IMR-90 (cell line): ENCODE measurements around the gene SIK3. TPM values are rescaled to one million over a fixed set of nuclear protein-coding genes. Genes with fewer than 3 reads are reported as not detected.

Experiments
- ATAC-seq: fragments of 200-7000 bp; cut with Tn5 transposase; 2 replicates; pipeline ENCODE4 v1.9.1; 2020; ENCODE audit warnings: low read depth, mild to moderate bottlenecking, moderate library complexity
- BruUV-seq: library from RNA; stranded (reverse); fragments of 400-500 nt; replicated peaks from 2 replicates; lab custom pipeline; 2021; lab: Mats Ljungman, UMichigan
- CTCF ChIA-PET: fragments of 300-600 bp; formaldehyde crosslinking; extraction: SDS; loops from one replicate; lab custom pipeline; 2021; ENCODE audit warnings: antibody characterized with exemption; lab: Yijun Ruan, JAX
- POLR2A ChIA-PET: fragments of 300-600 bp; sonication (Branson Sonifier 250); formaldehyde crosslinking; loops from one replicate; lab custom pipeline; 2022; ENCODE audit warnings: antibody characterized with exemption; ENCODE audit not compliant: unreplicated experiment; lab: Charles Lee
- DNase-seq: peaks from one replicate; pipeline ENCODE4 v3.0.0; 2013
- H2AFZ ChIP-seq: replicated peaks from 2 replicates; pipeline ENCODE3; 2013; ENCODE audit warnings: low read length, mild to moderate bottlenecking; ENCODE audit not compliant: poor library complexity
- H2AK5ac ChIP-seq: 2 replicates; pipeline ENCODE4 v1.6.1; 2013; ENCODE audit warnings: low read depth, low read length, inconsistent platforms
- H2AK9ac ChIP-seq: replicated peaks from 2 replicates; pipeline ENCODE3; 2013; ENCODE audit warnings: mild to moderate bottlenecking, low read depth, low read length, moderate library complexity; ENCODE audit not compliant: poor library complexity
- H2BK120ac ChIP-seq: 2 replicates; pipeline ENCODE4 v1.6.1; 2013; ENCODE audit warnings: low read depth, low read length, inconsistent platforms
- H2BK15ac ChIP-seq: 3 replicates; pipeline ENCODE4 v1.6.1; 2013; ENCODE audit warnings: low read depth, low read length, inconsistent platforms
- H2BK20ac ChIP-seq: 2 replicates; pipeline ENCODE4 v1.6.1; 2013; ENCODE audit warnings: low read depth, mild to moderate bottlenecking, inconsistent platforms, low read length, moderate library complexity
- H2BK5ac ChIP-seq: 2 replicates; pipeline ENCODE4 v1.6.1; 2013; ENCODE audit warnings: mild to moderate bottlenecking, low read depth, low read length, inconsistent platforms; ENCODE audit not compliant: poor library complexity, severe bottlenecking
- H3K14ac ChIP-seq: replicated peaks from 2 replicates; pipeline ENCODE4 v1.6.1; 2013; ENCODE audit warnings: low read depth, low read length, inconsistent platforms
- H3K18ac ChIP-seq: 2 replicates; pipeline ENCODE4 v1.6.1; 2013; ENCODE audit warnings: low read depth, low read length, control low read depth
- H3K23ac ChIP-seq: 2 replicates; pipeline ENCODE4 v1.6.1; 2013; ENCODE audit warnings: low read depth, low read length, inconsistent platforms
- H3K27ac ChIP-seq: 2 replicates; pipeline ENCODE4 v1.5.1; 2013; ENCODE audit warnings: mild to moderate bottlenecking, control low read depth, low read length; ENCODE audit not compliant: insufficient read depth
- H3K27me3 ChIP-seq: 2 replicates; pipeline ENCODE4 v1.6.1; 2013; ENCODE audit warnings: low read length; ENCODE audit not compliant: control insufficient read depth, insufficient read depth
- H3K36me3 ChIP-seq: 2 replicates; pipeline ENCODE4 v1.6.1; 2013; ENCODE audit warnings: low read length, mixed read lengths; ENCODE audit not compliant: control insufficient read depth, insufficient read depth
- H3K4ac ChIP-seq: 2 replicates; pipeline ENCODE4 v1.6.1; 2013; ENCODE audit warnings: low read depth, low read length, inconsistent platforms
- H3K4me1 ChIP-seq: 2 replicates; pipeline ENCODE4 v1.6.1; 2013; ENCODE audit warnings: low read length, mixed read lengths; ENCODE audit not compliant: control insufficient read depth, insufficient read depth
- H3K4me2 ChIP-seq: 2 replicates; pipeline ENCODE4 v1.6.1; 2013; ENCODE audit warnings: low read depth, mild to moderate bottlenecking, control low read depth, low read length, moderate library complexity
- H3K4me3 ChIP-seq: 2 replicates; pipeline ENCODE4 v1.5.1; 2013; ENCODE audit warnings: low read depth, mild to moderate bottlenecking, control low read depth, low read length, moderate library complexity; ENCODE audit not compliant: insufficient read depth
- H3K56ac ChIP-seq: 2 replicates; pipeline ENCODE4 v1.6.1; 2013; ENCODE audit warnings: low read length, inconsistent platforms; ENCODE audit not compliant: insufficient read depth; ENCODE audit errors: extremely low read depth
- H3K79me1 ChIP-seq, 2 experiments: 2 replicates each; pipeline ENCODE4 v1.6.1; 2013; ENCODE audit warnings: low read length in 2 of 2, inconsistent platforms in 1 of 2, low read depth in 1 of 2
- H3K9ac ChIP-seq: 2 replicates; pipeline ENCODE4 v1.6.1; 2013; ENCODE audit warnings: low read depth, low read length, control low read depth
- H3K9me1 ChIP-seq: 2 replicates; pipeline ENCODE4 v1.6.1; 2013; ENCODE audit warnings: low read length, inconsistent platforms; ENCODE audit not compliant: insufficient read depth
- H3K9me3 ChIP-seq: 2 replicates; pipeline ENCODE4 v1.6.1; 2013; ENCODE audit warnings: low read length; ENCODE audit not compliant: control insufficient read depth, insufficient read depth
- H4K20me1 ChIP-seq: 2 replicates; pipeline ENCODE4 v1.6.1; 2013; ENCODE audit warnings: low read length, inconsistent platforms; ENCODE audit not compliant: insufficient read depth
- H4K5ac ChIP-seq: 2 replicates; pipeline ENCODE4 v1.6.1; 2013; ENCODE audit warnings: mild to moderate bottlenecking, low read depth, low read length, control low read depth
- H4K8ac ChIP-seq, 2 experiments: 2 replicates each; pipeline ENCODE4 v1.6.1; 2013; ENCODE audit warnings: low read depth in 2 of 2, low read length in 2 of 2, control low read depth in 1 of 2, inconsistent platforms in 1 of 2
- H4K91ac ChIP-seq: 2 replicates; pipeline ENCODE4 v1.6.1; 2013; ENCODE audit warnings: low read depth, low read length, inconsistent platforms; ENCODE audit not compliant: insufficient read depth
- BHLHE40 ChIP-seq: fragments of 150-350 bp; IDR thresholded peaks from 2 replicates; pipeline ENCODE4 v1.6.1; 2016; ENCODE audit warnings: mild to moderate bottlenecking, low read depth, low read length
- CEBPB ChIP-seq: IDR thresholded peaks from 2 replicates; pipeline ENCODE4 v1.6.1; 2012; ENCODE audit warnings: low read depth, low read length, improper control_type of control experiment
- CHD1 ChIP-seq: IDR thresholded peaks from 2 replicates; pipeline ENCODE4 v1.6.1; 2012; ENCODE audit warnings: low read depth, low read length, improper control_type of control experiment
- FOS ChIP-seq: fragments of 150-350 bp; IDR thresholded peaks from 2 replicates; pipeline ENCODE4 v1.6.1; 2016; ENCODE audit warnings: low read depth, low read length
- MAFK ChIP-seq: IDR thresholded peaks from 2 replicates; pipeline ENCODE4 v1.6.1; 2012; ENCODE audit warnings: low read depth, low read length, improper control_type of control experiment
- MXI1 ChIP-seq: IDR thresholded peaks from 2 replicates; pipeline ENCODE4 v1.6.1; 2012; ENCODE audit warnings: low read depth, mild to moderate bottlenecking, low read length, moderate library complexity, borderline replicate concordance
- NFE2L2 ChIP-seq: fragments of 150-350 bp; IDR thresholded peaks from 2 replicates; pipeline ENCODE4 v1.6.1; 2016; ENCODE audit warnings: low read depth, mild to moderate bottlenecking, low read length
- POLR2A ChIP-seq: IDR thresholded peaks from 2 replicates; pipeline ENCODE4 v1.6.1; 2012; ENCODE audit warnings: mild to moderate bottlenecking, low read depth, low read length
- RAD21 ChIP-seq: IDR thresholded peaks from 2 replicates; pipeline ENCODE4 v1.6.1; 2012; ENCODE audit warnings: low read length, improper control_type of control experiment
- RCOR1 ChIP-seq: IDR thresholded peaks from 2 replicates; pipeline ENCODE4 v1.6.1; 2012; ENCODE audit warnings: mild to moderate bottlenecking, low read length, improper control_type of control experiment; ENCODE audit not compliant: insufficient replicate concordance
- RFX5 ChIP-seq: IDR thresholded peaks from 2 replicates; pipeline ENCODE4 v1.8.0; 2012; ENCODE audit warnings: low read depth, mild to moderate bottlenecking, low read length, moderate library complexity
- SMC3 ChIP-seq: fragments of 150-350 bp; IDR thresholded peaks from 2 replicates; pipeline ENCODE4 v1.6.1; 2016; ENCODE audit warnings: low read depth, mild to moderate bottlenecking, antibody characterized with exemption, low read length, moderate library complexity
- WGBS, 2 experiments: methylation state at CpG; one replicate each; pipeline versions ENCODE4 v1.1.5 to v1.1.7; 2013; ENCODE audit warnings: missing lambda C conversion rate in 2 of 2; ENCODE audit not compliant: insufficient read length in 1 of 2; ENCODE audit errors: extremely low coverage in 2 of 2; 5-methylcytosine and 5-hydroxymethylcytosine counted together
- dilution Hi-C: fragments of 300-500 bp; cut with HindIII; formaldehyde crosslinking; loops from one replicate; pipeline ENCODE4 v1.14.3; 2018; ENCODE audit warnings: low sequenced_read_pairs; ENCODE audit not compliant: unreplicated experiment
- in situ Hi-C: fragments of 300-500 bp; cut with MboI; formaldehyde crosslinking; loops from 3 replicates; pipeline ENCODE4 v1.14.3; 2019; ENCODE audit warnings: low sequenced_read_pairs, inconsistent platforms, mixed read lengths
- intact Hi-C: fragments of 100-400 bp; cut with micrococcal nuclease; formaldehyde crosslinking; loops from 2 replicates; pipeline ENCODE4 v1.10.0; 2022
- polyA plus RNA-seq, 3 experiments: library from polyadenylated mRNA; depleted of rRNA; stranded (reverse); fragments of >200 nt; gene quantifications; 2 replicates each; pipeline ENCODE4 v1.2.3, GENCODE V29; 2012; ENCODE audit warnings: low replicate concordance in 1 of 3
- total RNA-seq: library from RNA; depleted of rRNA; stranded (reverse); fragments of >200 nt; gene quantifications from 2 replicates; pipeline ENCODE4 v1.2.3, GENCODE V29; 2012
- TF ChIP-seq, protein P1 (sequence below): conservative IDR thresholded peaks from 2 replicates; pipeline ENCODE4 v1.5.1; 2012; ENCODE audit warnings: mild to moderate bottlenecking, low read depth, low read length, improper control_type of control experiment
- TF ChIP-seq, protein P2 (sequence below): fragments of 150-350 bp; IDR thresholded peaks from 2 replicates; pipeline ENCODE4 v1.6.1; 2017; ENCODE audit warnings: mild to moderate bottlenecking, antibody characterized with exemption, low read length, low read depth
- TF ChIP-seq, protein P3 (sequence below): fragments of 150-350 bp; IDR thresholded peaks from 2 replicates; pipeline ENCODE4 v1.6.1; 2016; ENCODE audit warnings: low read depth, mild to moderate bottlenecking, low read length, moderate library complexity, borderline replicate concordance

SIK3 gene
- total and polyA plus RNA-seq, 2 of the 4 experiments (the other 2 are of a cell fraction), result 8.2 to 9.1 TPM

DNA sequence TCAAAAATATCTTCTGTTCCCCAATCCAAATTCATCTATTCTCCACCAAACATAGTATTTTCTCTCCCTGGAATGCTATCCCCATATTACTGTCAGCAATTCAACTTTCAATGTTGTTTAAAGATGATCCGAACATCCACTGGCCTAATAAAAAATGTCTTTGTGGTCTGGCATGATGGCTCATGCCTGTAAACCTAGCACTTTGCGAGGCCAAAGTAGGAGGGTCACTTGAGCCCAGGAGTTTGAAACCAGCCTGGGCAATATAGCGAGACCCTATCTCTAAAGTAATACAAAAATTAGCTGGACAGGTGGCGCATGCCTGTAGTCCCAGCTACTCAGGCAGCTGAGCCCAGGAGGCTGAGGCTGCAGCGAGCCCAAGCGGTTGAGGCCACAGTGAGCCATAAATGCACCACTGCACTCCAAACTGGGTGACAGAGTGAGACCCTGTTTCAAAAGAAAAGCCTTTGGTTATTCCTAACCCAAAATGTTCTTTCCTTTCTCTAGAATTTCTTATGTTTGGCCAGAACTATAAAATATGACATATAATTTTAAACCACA is 29.8 kb downstream of the SIK3 start:
- H3K27ac ChIP-seq, result no peak overlapping the region
- peaks cover 9% of the 10 kb centered on the region for H3K4me1 ChIP-seq
- H3K14ac ChIP-seq, result no peak overlapping the region
- intact Hi-C loops (no loop called here), dilution Hi-C loops (no loop called here), in situ Hi-C loops (no loop called here)
- H3K4me3 ChIP-seq, result no peak overlapping the region
- H3K23ac ChIP-seq, result no peak overlapping the region
- 90% methylated on average over 2 of the region's 6 CpGs; no CpG with 5 or more reads in 1 of the 2 experiments for WGBS, 2 experiments
- TF ChIP-seq, protein P1, sequence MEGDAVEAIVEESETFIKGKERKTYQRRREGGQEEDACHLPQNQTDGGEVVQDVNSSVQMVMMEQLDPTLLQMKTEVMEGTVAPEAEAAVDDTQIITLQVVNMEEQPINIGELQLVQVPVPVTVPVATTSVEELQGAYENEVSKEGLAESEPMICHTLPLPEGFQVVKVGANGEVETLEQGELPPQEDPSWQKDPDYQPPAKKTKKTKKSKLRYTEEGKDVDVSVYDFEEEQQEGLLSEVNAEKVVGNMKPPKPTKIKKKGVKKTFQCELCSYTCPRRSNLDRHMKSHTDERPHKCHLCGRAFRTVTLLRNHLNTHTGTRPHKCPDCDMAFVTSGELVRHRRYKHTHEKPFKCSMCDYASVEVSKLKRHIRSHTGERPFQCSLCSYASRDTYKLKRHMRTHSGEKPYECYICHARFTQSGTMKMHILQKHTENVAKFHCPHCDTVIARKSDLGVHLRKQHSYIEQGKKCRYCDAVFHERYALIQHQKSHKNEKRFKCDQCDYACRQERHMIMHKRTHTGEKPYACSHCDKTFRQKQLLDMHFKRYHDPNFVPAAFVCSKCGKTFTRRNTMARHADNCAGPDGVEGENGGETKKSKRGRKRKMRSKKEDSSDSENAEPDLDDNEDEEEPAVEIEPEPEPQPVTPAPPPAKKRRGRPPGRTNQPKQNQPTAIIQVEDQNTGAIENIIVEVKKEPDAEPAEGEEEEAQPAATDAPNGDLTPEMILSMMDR, result no peak
- TF ChIP-seq MAFK (no peak), RCOR1 (no peak), RAD21 (no peak), NFE2L2 (no peak), SMC3 (no peak), MXI1 (no peak), BHLHE40 (no peak), CEBPB (no peak), POLR2A (no peak), CHD1 (no peak), FOS (no peak), RFX5 (no peak)
- TF ChIP-seq, protein P2, sequence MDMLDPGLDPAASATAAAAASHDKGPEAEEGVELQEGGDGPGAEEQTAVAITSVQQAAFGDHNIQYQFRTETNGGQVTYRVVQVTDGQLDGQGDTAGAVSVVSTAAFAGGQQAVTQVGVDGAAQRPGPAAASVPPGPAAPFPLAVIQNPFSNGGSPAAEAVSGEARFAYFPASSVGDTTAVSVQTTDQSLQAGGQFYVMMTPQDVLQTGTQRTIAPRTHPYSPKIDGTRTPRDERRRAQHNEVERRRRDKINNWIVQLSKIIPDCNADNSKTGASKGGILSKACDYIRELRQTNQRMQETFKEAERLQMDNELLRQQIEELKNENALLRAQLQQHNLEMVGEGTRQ, result no peak
- TF ChIP-seq, protein P3, sequence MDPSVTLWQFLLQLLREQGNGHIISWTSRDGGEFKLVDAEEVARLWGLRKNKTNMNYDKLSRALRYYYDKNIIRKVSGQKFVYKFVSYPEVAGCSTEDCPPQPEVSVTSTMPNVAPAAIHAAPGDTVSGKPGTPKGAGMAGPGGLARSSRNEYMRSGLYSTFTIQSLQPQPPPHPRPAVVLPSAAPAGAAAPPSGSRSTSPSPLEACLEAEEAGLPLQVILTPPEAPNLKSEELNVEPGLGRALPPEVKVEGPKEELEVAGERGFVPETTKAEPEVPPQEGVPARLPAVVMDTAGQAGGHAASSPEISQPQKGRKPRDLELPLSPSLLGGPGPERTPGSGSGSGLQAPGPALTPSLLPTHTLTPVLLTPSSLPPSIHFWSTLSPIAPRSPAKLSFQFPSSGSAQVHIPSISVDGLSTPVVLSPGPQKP, result no peak
- peaks cover 37% of the 10 kb centered on the region for H4K20me1 ChIP-seq
- H2AK9ac ChIP-seq, result no peak overlapping the region
- no peak overlapping the region for H3K56ac ChIP-seq
- no peak overlapping the region for H3K4me2 ChIP-seq
- H3K18ac ChIP-seq, result no peak overlapping the region
- H4K5ac ChIP-seq, result no peak overlapping the region
- H2BK5ac ChIP-seq, result no peak overlapping the region
- H3K9me1 ChIP-seq, result peaks cover 12% of the 10 kb centered on the region
- no peaks in the 10 kb centered on the region for H3K27me3 ChIP-seq
- no peak for DNase-seq
- H2BK15ac ChIP-seq, result no peak overlapping the region
- H3K4ac ChIP-seq, result no peak overlapping the region
- peaks cover 13 to 50% of the 10 kb centered on the region in 2 experiments; a peak in 3 of 4 replicates for H3K79me1 ChIP-seq
- no peak overlapping the region for H2AFZ ChIP-seq
- no peak overlapping the region for H2BK120ac ChIP-seq
- no peak overlapping the region for H2BK20ac ChIP-seq
- no peak overlapping the region for H3K9ac ChIP-seq
- no peak overlapping the region for H4K91ac ChIP-seq
- no peak overlapping the region for H4K8ac ChIP-seq
- no peak overlapping the region for H2AK5ac ChIP-seq
- ChIA-PET POLR2A (no interaction called here), CTCF (no interaction called here)
- no peaks in the 10 kb centered on the region for H3K36me3 ChIP-seq
- no TSS peak for BruUV-seq
- ATAC-seq, result no peak
- H3K9me3 ChIP-seq, result no peaks in the 10 kb centered on the region
